Measurements from ENCODE around the gene ZFYVE28.

- TF ChIP-seq EZH2 (IDR thresholded peaks at IDR 0.05; ENCODE audit: insufficient read depth, poor library complexity, severe bottlenecking): no peak
- no peak for TF ChIP-seq EZH2phosphoT487 (IDR thresholded peaks at IDR 0.05; ENCODE audit: insufficient read depth, low read depth)
Measured at GRCh38 chr4:2335729-2336101, 82.7 kb downstream of the ZFYVE28 start.
